Fibroblast of mammary gland (primary cell): ENCODE data around the gene GOLGA6L7.
"Not testable (repeated sequence)": the region's sequence is repeated elsewhere in the genome, so short reads cannot be mapped to it uniquely, and the experiment has no call there.

Experiments used
- DNase-seq: peaks from one replicate; pipeline ENCODE4 v3.0.0-alpha.2; 2010; ENCODE audit warnings: low read depth
- H3K4me3 ChIP-seq: 2 replicates; pipeline ENCODE4 v1.5.1; 2011; ENCODE audit warnings: low read depth, mild to moderate bottlenecking, low read length, moderate library complexity; ENCODE audit not compliant: control insufficient read depth

GOLGA6L7 gene

DNA sequence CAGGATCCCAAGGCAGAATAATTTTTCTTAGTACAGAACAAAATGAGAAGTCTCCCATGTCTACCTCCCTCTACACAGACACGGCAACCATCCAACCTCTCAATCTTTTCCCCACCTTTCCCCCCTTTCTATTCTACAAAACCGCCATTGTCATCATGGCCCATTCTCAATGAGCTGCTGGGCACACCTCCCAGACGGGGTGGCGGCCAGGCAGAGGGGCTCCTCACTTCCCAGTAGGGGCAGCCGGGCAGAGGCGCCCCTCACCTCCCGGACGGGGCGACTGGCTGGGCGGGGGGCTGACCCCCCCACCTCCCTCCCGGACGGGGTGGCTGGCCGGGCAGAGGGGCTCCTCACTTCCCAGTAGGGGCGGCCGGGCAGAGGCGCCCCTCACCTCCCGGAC is 827 bp upstream of the GOLGA6L7 start:
- not testable (repeated sequence) for DNase-seq, H3K4me3 ChIP-seq

DNA sequence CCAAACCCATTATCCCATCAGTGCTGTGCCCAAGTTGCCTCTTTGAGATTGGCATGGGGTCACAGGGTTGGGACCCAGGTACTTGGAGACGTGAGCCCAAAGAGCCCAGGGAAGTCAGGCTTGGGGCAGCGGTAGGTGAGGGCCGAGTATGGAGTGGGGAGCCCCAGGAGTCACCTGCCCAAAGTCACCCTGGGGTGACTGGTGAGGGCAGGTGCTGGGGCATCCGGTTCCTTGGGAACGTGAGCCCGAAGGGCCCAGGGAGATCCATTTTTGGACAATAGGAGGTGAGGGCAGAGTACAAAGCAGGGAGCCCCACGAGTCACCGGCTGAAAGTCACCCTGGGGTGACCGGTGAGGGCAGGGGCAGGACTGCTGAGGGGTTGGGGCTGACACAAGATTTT is 485 bp downstream of the GOLGA6L7 start:
- DNase-seq, result not testable (repeated sequence)

DNA sequence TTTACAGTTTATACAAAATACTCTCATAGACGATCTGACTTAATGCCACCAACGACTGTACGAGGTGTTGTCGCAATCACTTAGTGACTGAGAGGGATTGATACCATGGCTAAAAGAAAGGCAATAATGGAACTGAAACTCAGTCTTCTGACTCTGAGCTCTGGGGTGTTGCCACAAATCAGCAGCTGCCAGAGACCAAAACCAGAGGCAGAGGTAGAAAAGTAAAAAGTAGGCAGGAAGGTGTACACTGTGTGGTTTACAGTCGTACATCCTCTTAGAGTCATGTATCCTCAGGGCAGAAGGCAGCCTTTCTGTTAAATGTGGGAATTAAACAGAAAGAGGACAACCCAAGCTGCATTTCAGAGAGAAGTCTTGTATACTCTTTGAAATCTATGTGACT is 1.2 kb downstream of the GOLGA6L7 start:
- not testable (repeated sequence) for DNase-seq, H3K4me3 ChIP-seq

More for the DNA sequence above, 485 bp downstream of the GOLGA6L7 start:
- not testable (repeated sequence) for H3K4me3 ChIP-seq

DNA sequence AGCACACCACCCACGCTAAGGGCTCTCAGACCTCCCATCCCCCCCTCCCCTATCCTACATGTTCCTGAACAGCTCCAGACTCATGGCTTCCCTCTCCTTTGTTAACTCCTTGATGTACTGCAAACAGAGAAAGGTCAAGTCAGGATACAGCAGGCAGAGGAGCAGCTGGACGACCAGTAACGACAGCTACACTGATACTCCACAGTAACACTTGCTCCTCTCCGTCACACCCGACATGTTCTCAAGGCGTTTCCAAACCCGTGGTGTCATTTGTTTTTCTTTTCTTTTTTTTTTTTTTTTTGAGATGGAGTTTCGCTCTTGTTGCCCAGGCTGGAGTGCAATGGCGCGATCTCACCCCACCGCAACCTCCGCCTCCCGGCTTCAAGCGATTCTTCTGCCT is 4.3 kb downstream of the GOLGA6L7 start:
- DNase-seq, H3K4me3 ChIP-seq: not testable (repeated sequence)

DNA sequence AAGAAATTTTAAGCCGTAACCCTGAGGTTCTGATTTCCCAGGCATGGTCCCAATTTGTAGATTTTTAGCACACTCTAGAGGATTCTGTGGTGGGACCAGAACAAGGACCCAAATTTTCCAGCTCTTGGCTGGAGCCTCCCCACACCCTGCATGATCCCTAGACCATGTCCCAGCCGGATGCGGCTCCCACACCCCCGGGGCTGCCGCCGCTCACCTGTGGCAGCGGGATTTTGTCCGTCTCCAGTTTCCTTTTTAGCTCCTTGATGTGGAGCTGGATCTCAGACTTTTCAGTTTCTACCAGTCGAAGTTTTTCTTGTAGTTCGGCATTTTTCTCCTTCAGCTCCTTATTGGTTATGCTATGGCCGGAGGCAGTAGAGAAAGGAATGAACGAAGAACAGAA is 4.9 kb downstream of the GOLGA6L7 start:
- not testable (repeated sequence) for H3K4me3 ChIP-seq

DNA sequence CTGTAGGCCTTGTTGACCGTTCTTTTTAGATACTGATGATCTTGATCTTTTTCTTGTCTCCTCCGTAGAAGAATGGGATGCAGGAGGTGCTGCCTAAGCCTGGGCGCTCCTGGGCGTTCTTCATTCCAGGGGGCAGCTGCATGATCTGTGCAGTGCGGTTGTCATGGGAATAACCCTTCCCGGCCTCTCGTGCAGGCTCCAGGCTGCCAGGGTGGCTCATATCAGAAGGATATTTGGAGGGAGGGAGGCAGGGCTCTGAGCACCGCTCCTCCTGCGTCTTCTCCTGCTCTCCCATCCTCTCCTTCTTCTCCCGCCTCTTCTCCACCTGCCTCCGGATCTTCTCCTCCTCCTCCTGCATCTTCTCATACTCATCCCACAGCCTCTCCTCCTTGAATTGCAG is 6.2 kb downstream of the GOLGA6L7 start:
- H3K4me3 ChIP-seq, result not testable (repeated sequence)

More for the DNA sequence above, 4.9 kb downstream of the GOLGA6L7 start:
- DNase-seq, result not testable (repeated sequence)

DNA sequence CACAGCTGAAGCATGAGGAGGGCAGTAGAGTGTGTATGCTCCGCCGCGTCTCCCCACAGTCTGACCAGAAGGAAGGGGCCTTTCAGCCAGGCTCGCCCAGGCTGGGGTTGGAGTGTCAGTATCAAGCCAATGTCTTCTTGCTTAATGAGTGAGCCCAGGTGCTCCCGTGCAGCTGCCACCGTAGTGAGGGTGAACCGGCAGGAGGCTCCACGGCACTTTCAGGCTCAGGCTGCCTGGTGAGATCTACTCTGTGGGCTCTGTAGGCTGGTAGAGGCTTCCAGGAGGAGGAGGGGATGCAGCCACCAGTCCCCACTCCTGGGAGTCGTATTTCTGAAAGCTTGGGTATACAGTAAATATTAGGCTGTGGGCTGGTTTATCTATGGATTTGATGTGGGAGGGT is 8.2 kb downstream of the GOLGA6L7 start:
- H3K4me3 ChIP-seq, DNase-seq: not testable (repeated sequence)

More for the DNA sequence above, 6.2 kb downstream of the GOLGA6L7 start:
- DNase-seq, result not testable (repeated sequence)

DNA sequence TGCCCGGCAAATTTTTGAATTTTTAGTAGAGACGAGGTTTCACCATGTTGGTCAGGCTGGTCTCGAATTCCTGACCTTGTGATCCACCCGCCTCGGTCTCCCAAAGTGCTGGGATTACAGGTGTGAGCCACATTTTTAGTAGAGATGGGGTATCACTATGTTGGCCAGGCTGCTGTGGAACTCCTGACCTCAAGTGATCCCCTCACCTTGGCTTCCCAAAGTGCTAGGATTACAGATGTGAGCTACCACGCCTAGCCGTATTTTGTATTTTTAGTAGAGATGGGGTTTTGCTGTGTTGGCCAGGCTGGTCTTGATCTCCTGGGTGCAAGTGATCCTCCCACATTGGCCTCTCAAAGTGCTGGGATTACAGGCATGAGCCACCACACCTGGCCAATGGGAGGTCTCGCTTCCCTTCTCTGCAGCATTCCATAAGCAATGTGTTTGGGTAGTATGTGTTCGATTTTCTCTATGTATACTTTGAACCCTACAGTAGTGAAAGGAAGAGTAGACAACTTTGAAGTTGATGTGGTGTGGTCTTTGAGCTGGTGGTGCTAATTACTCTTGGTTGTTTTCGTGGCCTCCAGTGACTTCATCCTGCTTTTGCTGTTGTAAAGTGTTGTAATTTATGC is 13.4 kb downstream of the GOLGA6L7 start:
- DNase-seq, H3K4me3 ChIP-seq: not testable (repeated sequence)

DNA sequence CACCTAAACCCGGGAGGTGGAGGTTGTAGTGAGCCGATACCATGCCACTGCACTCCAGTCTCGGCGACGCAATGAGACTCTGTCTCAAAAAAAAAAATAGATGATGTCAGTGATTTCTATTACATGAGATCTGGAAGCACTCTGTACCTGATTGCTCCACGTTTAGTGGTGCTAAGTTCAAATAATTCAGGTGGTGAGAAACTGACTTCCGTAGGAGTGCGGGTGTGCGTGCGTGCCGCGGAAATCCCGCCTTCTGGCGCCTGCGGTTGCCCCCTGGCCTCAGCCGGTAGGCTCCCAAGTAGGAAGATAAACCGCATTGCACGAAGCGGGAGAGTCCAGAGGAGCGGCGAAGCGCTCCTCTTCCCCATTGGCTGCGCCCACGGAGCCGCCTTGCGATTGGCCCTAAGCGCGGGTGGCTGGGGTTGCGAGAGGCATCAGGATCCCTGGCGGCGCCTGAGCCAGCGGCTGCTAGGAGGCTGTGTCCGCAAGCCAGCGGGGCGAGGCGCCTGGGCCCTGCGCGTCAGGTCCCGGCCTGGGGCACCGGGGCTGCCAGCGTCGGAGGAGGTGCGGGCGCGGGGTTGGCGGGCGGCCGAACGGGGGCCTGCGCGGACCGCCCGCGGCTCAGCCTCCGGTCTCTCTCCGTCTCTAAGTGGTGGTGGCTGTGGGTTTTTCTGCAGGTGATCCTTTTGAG is 16.4 kb downstream of the GOLGA6L7 start:
- DNase-seq, result peak; percentile 48
- H3K4me3 ChIP-seq, result not testable (repeated sequence)

DNA sequence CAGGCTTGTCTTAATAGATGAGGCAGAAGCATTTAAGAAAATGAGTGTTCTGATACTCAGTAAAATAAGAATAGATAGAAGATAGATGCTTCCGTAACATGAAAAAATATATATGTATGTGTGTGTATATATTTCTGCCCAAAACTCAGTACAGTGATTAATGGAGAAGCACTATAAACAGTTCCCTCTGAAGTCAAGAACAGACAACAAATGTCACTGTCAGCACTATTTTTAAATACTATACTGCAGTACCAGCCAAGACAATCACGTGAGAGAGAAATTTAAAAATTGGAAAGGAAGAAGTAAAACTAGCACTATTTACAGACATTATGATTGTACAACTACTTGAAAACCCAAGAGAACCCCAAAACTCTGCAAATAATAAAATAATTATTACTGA is 27.0 kb downstream of the GOLGA6L7 start:
- H3K4me3 ChIP-seq, DNase-seq: not testable (repeated sequence)

DNA sequence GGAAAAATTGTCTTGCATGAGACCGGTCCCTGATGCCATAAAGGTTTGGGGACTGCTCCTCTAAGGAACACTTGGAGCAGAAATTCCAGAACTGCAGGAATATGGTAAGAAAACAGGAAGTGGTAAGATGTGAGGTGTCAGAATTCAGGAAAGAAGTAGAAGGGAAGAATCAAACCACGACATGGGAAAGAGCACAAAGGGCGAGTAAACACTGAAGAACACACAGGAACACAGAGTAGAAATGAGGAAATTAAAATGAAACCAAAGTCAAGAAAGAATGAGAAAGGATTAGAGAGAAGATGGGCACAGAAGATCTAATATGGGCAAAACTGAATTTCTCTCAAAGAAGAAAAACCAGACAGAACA is 28.5 kb downstream of the GOLGA6L7 start:
- DNase-seq, H3K4me3 ChIP-seq: not testable (repeated sequence)

DNA sequence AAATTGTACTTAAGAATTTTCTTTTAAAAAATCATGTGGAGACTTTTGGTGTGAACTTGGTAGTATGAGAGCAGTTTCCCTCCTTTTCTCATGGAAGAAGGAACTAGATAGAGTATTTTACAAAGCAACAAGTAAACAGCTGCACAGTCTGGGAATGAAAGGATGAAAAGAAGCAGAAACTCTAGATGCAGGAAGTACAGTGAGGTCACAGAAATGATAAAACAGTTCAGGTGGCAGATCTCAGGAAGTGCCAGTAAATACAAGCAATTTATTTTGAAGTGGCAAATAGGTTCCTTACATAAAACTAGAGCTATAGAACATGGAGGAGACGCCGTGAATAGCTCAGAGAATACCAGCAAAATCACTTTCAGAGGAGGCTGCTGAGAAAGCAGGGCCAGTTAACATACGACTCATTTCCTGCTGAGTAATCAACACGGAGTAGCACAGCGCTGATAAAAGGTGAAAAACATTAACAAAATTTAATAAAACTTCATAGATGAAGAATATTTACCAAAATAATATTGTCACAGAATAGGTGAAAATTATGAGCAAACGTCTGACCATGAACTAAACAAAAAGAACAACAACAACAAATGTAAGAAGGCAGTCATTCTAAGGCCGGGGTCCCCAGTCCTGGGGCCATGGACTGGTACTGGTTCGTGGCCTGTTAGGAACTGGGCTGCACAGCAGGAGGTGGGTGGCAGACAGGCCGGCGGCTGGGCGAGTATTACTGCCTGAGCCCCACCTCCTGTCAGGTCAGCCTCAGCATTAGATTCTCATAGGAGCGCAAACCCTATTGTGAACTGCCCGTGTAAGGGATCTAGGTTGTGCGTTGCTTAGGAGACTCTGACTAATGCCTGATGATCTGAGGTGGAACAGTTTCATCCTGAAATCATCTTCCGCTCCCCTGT is 29.2 kb downstream of the GOLGA6L7 start:
- peak; percentile 30 for DNase-seq
- H3K4me3 ChIP-seq, result not testable (repeated sequence)

DNA sequence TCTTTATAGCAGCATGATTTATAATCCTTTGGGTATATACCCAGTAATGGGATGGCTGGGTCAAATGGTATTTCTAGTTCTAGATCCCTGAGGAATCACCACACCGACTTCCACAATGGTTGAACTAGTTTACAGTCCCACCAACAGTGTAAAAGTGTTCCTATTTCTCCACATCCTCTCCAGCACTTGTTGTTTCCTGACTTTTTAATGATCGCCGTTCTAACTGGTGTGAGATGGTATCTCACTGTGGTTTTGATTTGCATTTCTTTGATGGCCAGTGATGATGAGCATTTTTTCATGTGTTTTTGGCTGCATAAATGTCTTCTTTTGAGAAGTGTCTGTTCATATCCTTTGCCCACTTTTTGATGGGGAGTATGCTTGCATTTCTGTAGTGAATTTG is 30.3 kb downstream of the GOLGA6L7 start:
- not testable (repeated sequence) for DNase-seq

DNA sequence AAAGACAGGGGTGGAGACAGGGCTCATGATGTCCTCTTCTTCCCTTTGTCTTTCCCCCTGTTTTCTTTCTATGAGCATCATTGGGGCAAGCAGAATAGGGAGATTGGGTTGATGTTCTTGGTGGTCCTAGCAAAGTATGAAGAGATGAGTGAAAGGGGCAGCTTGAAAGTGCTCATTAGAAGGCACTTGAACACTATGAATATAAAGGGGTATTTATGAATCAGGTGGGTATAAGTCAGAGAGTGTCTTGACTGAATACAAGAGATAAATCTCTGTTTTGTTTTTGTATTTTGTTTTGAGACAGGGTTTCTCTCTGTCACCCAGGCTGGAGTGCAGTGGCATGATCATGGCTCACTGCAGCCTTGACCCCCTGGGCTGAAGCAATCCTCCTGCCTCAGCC is 34.4 kb downstream of the GOLGA6L7 start:
- not testable (repeated sequence) for H3K4me3 ChIP-seq, DNase-seq

More for the DNA sequence above, 30.3 kb downstream of the GOLGA6L7 start:
- H3K4me3 ChIP-seq, result not testable (repeated sequence)

DNA sequence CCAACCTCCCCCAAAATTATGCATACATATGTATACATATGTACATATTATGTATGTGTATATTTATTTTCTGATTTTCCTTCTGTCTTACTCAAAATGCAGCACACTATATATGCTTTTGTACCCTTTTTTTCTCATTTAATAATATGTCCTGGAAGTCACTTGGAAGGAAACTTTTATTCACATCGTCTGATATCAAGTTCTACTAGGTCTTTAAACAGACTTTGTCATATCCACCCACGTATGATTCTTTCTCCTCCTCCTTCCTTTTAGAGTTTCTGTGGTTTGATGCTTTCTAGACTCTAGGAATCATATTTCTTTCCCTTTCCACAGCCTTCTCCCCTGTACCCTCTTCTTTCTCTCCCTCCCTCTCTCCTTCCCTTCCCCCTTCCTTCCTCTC is 35.1 kb downstream of the GOLGA6L7 start:
- H3K4me3 ChIP-seq, DNase-seq: not testable (repeated sequence)

DNA sequence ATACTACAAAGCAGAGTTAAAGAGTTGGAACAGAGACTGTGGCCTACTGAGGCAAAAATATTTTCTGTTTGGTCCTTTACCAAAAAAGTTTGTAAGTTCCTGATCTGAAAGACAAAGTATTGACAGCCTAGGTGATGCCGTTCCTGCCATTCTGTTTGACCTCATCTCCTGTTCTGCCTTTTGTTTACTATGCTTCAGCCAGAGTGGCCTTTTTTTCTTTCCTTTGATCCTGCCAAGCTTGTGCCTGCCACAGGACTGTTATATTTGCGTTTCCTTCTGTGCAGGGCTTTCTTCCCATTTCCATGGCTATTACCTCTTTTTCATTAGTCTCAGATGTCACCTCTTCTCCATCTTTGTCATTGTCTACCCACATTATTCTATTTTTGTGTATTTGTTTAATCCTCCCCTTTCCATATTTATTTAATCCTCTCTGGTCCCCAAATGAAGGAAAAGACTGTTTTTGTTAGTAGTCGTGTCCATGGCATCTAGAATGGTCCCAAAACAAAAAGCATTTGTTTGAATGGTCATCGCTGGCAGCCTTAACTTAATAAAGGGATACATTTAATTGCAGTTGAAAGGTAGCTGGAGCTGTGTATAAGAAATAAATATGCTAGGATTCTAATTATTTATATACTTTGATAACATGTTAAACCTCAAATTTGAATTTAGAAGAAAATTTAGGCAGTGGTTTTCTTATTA is 36.4 kb downstream of the GOLGA6L7 start:
- DNase-seq, H3K4me3 ChIP-seq: not testable (repeated sequence)

DNA sequence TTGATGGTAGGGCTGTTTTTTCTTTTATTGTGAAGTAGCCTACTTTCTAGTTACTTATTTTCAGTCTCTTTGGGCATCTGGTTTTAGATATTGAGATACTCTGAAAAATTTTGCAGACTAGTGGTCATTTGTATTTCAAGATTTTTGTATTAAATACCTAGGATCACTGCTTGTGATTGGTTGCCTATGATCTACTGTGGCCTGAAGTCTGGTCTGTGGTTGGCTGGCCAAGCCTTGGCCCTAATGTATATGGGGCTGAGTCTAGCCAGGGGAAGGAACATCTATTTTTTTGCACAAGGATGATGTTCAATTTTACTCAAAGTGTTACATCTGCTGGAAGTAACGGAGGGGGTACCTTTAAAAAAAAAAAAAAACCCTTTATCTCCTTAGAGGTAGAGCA is 38.0 kb downstream of the GOLGA6L7 start:
- H3K4me3 ChIP-seq, DNase-seq: not testable (repeated sequence)

DNA sequence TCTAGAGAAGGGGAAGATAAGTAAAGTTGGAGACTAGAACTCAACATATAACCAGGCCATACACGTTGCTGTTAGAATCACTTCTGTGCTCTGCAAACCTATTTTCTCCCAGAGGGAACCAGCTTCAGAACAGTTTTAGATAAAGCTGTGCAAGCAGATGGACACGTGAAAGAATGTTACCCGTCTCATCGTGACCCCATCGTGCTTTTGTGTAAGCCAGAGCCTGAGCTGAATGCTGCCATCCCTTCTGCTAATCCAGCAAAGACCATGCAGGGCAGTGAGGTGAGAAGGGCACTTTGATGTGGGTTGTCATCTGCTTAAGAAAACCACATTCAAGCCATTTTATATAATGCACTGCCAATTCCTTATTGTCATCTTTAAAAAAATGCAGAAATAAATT is 40.3 kb downstream of the GOLGA6L7 start:
- not testable (repeated sequence) for H3K4me3 ChIP-seq, DNase-seq
